Measurements from ENCODE around the gene SPDYE5.
"Not testable (repeated sequence)": the region's sequence is repeated elsewhere in the genome, so short reads cannot be mapped to it uniquely, and the experiment has no call there.

The SPDYE5 gene, protein sequence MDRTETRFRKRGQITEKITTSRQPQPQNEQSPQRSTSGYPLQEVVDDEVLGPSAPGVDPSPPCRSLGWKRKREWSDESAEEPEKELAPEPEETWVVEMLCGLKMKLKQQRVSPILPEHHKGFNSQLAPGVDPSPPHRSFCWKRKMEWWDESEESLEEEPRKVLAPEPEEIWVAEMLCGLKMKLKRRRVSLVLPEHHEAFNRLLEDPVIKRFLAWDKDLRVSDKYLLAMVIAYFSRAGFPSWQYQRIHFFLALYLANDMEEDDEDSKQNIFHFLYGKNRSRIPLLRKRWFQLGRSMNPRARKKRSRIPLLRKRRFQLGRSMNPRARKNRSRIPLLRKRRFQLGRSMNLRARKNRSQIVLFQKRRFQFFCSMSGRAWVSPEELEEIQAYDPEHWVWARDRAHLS

GRCh38 chr7:75492020-75492419 lies at the start of gene SPDYE5:
Gene SPDYE5, plus strand, starts transcription at chr7:75492320. Its CDS starts 1,728 bp downstream, at chr7:75494048.
- not testable (repeated sequence) for DNase-seq

DNA sequence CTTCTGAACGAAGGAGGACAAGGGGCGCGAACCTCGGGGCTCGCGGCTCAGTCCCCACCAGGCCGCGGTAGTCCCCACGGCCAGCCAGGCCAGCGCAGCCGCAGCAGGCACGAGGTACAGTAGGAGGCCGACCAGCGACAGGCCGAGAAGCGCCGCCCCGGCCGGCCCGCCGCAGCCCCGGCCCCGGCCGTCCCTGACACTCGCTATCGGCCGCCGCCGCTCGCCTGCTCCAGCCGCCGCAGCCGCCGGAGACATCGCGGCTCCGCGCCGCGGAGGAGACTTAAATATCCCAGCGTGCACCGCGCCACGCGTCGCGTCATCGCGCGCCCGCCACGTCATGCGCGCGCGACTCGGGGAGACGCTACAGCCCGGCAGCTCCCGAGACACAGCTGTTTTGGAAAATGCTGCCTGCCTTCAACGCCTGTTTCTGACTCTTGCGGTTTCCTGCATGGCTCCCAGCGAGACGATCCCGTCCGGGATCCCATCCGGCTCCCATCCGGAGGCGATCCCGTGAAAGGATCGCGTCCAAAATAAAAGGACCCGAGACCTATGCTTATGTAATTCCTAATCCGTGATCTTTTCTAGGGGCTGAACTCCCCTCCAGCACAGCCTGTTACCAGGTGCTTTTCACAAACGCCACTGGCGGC lies 49.5 kb upstream of the SPDYE5 start:
- DNase-seq, result not testable (repeated sequence)

- not testable (repeated sequence) for DNase-seq
These were observed 42.2 kb upstream of the SPDYE5 start for GRCh38 chr7:75449946-75450345.

DNA sequence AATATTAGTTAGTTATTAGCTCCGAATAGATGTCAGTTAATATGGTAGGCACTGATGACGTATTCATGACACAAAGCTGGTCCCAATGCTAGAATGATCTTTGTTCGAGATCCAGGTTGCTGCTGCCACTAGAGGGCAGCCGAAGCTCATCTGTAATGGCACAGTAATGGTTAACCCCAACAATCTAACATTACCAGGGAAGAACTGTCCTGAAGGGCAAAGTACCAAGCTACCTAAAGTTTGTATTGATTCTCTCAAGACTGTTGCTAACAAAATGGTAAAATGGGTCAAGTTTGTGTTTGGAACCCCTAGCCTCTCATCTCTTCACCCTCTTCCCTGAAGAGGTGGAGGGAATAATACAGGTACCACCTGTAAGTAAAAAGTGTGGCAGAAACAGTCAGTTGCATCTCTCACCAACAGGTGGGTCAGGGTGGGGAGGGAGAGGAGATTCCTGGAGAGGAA lies 39.6 kb upstream of the SPDYE5 start:
- not testable (repeated sequence) for DNase-seq

- DNase-seq, result not testable (repeated sequence)
These were observed 35.7 kb upstream of the SPDYE5 start for GRCh38 chr7:75456403-75456802.

GRCh38 chr7:75458034-75458433 lies 34.1 kb upstream of the SPDYE5 start:
- not testable (repeated sequence) for DNase-seq

- not testable (repeated sequence) for DNase-seq
These were observed 31.6 kb upstream of the SPDYE5 start for GRCh38 chr7:75460541-75460940.

DNA sequence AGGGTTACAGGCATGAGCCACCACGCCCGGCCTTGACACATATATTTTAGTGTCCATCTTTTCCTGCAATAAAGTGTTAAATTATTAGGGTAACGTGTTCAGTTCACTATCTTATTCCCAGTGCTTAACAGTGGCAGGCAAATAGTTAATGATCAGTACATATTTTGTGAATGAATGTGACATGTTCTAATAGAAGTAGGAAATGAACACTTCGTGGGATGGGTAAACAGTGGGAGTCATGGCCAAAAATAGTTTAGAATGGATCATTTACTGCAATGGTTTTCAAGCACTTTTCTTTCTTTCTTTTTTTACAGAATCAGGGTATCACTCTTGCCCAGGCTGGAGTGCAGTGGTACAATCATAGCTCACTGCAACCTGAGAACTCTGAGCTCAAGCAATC lies 22.0 kb upstream of the SPDYE5 start:
- not testable (repeated sequence) for DNase-seq

- DNase-seq, result not testable (repeated sequence)
These were observed 14.7 kb upstream of the SPDYE5 start for GRCh38 chr7:75477457-75477856.

- not testable (repeated sequence) for DNase-seq
These were observed 11.8 kb upstream of the SPDYE5 start for GRCh38 chr7:75480313-75480712.

- not testable (repeated sequence) for DNase-seq
These were observed 6.7 kb upstream of the SPDYE5 start for GRCh38 chr7:75485355-75485978.

DNA sequence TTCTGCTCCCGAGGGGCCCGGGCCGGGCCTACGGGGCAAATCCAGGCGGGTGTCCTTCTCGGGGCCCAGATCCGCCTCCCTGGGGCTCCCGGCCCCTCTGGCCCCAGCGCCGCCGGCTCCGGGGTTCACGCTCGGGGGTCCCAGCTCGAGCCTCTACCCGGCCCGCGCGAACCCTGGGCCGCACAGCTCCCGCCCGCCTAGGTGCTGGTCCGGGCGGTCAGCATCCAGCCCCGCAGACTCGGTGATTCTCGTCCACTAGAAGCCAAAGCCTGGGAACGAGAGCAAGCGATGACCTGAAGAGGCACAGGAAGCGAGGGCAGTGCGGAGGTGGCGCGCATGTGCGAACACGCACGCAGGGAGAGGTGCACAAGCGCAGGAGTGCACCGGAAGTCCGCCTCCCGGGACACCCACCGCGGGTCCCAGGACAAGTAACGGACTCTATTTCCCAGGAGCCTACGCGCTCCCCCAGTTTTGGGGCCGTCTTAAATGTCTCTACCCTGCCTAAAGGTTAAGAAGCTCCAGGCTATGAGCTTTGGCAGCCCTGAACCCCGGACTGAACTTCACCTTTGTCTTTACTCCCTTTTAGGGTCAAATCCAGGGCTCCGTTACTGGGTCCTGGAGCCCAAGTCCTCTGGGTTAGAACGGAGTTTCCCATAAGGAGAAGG lies 6.0 kb upstream of the SPDYE5 start, which contains the start of gene POM121C:
TSS of gene POM121C (minus strand) at position 321 of the 665 bp plus-strand sequence. CDS start 44,803 bp downstream, outside the sequence.
- DNase-seq, result peak; percentile 67 to 76 (median 74)

- DNase-seq, result not testable (repeated sequence)
These were observed 16.9 kb downstream of the SPDYE5 start for GRCh38 chr7:75509033-75509432.

GRCh38 chr7:75518842-75519241 lies 26.7 kb downstream of the SPDYE5 start:
- DNase-seq, result not testable (repeated sequence)

DNA sequence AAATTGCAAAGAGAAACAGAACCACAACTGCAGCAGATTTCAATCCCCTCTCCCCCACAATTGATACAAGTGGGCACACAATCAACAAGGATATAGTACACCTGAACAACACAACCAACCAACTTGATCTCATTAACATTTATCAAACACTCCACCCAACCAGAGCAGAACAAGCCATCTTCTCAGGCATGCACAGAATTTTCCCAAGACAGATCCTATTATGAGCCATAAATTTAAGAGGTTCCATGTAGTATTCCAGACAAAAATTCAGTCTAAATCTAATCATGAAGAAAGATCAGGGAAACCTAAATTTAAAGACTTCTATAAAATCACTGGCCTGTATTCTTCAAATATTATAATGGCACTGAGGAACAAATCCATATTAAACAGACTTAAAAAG lies 29.6 kb downstream of the SPDYE5 start:
- DNase-seq, result not testable (repeated sequence)

GRCh38 chr7:75527224-75527722 lies 35.2 kb downstream of the SPDYE5 start:
- DNase-seq, result not testable (repeated sequence)

DNA sequence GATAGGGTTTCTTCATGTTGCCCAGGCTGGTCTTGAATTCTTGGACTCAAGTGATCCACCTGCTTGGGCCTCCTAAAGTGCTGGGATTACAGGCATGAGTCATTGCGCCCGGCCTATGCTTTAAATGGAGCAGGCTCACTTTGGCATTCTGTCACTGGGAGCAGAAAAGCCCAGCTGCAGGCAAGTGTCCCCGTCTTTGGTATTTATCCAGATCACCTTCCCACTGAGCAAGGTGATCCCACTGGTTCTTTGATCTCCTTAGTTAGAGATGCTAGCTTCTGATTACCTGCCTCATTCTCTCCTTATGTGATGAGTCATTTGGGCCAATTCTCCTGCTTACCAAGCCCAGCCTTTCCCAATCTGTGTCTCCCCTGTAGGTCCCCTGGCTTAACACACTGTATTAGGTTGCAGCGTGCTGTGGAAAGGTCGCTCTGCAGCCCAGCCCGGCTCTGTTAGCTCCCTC lies 39.3 kb downstream of the SPDYE5 start:
- DNase-seq, result no peak

DNA sequence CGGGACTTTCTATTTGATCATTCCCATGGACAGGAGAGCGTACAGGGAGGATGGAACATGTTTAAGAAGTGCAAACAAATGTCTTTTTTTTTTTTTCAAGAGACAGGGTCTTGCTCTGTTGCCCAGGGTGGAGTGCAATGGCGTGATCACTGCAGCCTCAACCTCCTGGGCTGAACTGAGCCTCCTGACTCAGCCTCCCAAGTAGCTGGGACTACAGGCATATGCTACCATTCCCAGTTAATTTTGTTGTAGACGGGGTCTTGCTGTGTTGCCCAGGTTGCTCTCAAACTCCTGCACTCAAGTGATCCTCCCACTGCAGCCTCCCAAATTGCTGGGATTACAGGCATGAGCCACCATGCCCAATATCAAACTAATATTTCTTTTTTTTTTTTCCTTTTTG lies 40.5 kb downstream of the SPDYE5 start:
- no peak for DNase-seq

DNA sequence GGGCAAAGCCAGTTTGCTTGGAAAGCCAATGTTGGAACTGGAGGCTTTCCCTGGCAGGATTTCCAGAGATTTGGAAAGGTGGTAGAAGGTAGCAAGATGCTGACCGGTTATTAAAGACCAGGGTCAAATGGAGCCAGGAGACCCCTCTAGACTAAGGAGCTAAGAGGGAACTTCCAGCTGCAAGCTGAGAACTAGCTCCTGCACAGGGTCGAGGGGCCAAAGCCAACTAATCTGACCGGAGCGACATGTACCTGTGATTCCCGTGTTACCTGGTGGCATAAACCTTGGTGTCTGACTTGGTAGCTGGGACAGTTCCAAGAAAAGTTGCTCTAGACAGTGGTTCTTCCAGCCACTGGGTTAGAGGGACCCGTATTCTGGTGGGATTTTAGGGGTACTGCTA lies 41.8 kb downstream of the SPDYE5 start:
- no peak for DNase-seq

- no peak for DNase-seq
These were observed 42.7 kb downstream of the SPDYE5 start for GRCh38 chr7:75534727-75535307.

- no peak for DNase-seq
These were observed 44.4 kb downstream of the SPDYE5 start for GRCh38 chr7:75536491-75536890.

DNA sequence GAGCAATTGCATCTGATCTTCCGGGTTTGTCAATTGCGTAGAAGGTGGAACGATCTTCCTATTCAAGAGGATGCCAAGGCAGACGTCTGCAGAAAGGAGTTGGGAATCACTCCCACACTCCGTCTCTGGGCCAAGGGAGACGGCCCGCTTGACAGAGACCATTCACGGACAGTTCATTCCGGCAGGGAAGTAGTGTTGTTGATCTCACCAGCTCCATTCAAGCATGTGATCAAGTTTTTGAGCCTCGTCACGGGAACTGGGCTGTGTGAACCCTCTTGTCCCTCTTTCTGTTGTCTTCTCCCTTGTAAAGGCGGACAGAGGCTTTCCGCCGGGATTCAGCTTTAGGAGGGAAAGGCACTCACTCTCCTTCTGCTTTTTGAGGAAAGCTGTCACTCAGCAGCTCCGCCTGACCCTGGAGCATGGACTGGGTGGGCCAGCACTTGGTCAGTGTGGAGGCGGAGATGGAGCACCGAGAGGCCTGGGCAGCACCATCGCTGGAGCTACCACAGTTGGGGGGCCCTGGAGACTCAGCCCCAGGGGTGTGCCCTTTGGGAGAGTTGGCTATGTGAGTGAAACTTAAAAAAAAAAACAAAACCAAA lies 44.9 kb downstream of the SPDYE5 start:
- no peak for DNase-seq

All from activated CD4-positive, CD25-positive, alpha-beta regulatory T cell (primary cell).